Measurements from ENCODE around the gene HES5.
A peak's percentile ranks its signal among the peaks of the same experiment; 100 is the strongest.

HES5 gene

GRCh38 chr1:2526824-2527555 is 3.1 kb downstream of the HES5 start:
- no peak overlapping the region for H3K9ac ChIP-seq (ENCODE audit: low read length)
- H3K27me3 ChIP-seq (ENCODE audit: low read length): no peaks in the 10 kb centered on the region
- TF ChIP-seq CTCF (IDR thresholded peaks at IDR 0.05; ENCODE audit: insufficient read depth, low read length, poor library complexity, severe bottlenecking) (no peak), EZH2phosphoT487 (conservative IDR thresholded peaks at IDR 0.05; ENCODE audit: low read length) (no peak)
- H3K27ac ChIP-seq (ENCODE audit: low read depth, low read length): no peak overlapping the region
- H4K20me1 ChIP-seq (ENCODE audit: low read depth, low read length): 0 out of 2 replicates have a peak, but pooled peaks cover 2% of the 10 kb centered on the region
- H3K4me3 ChIP-seq (ENCODE audit: insufficient read depth, low read length, poor library complexity, severe bottlenecking): no peak overlapping the region
- no peaks in the 10 kb centered on the region for H3K9me3 ChIP-seq (ENCODE audit: insufficient read depth, low read length)
- H2AFZ ChIP-seq (ENCODE audit: low read depth, low read length, severe bottlenecking): no peak overlapping the region
- no peaks in the 10 kb centered on the region for H3K36me3 ChIP-seq (ENCODE audit: low read length)
- H3K9me2 ChIP-seq (replicated peaks; ENCODE audit: insufficient read depth, low read length): no peaks in the 10 kb centered on the region
- peaks cover 39% of the 10 kb centered on the region for H3K79me2 ChIP-seq (ENCODE audit: insufficient read depth, low read length)
- no peaks in the 10 kb centered on the region for H3F3A ChIP-seq (ENCODE audit: insufficient read depth)
- peak overlapping the region; percentile 36 for H3K4me2 ChIP-seq (ENCODE audit: low read depth, low read length, poor library complexity, severe bottlenecking)

- no peaks in the 10 kb centered on the region for H3K27me3 ChIP-seq (ENCODE audit: low read length)
- no peak within 1 kb of the TSS for H2AFZ ChIP-seq (ENCODE audit: low read depth, low read length, severe bottlenecking)
- H3K36me3 ChIP-seq (ENCODE audit: low read length): no peaks in the 10 kb centered on the region
- peak within 1 kb of the TSS; percentile 69 for H3K4me2 ChIP-seq (ENCODE audit: low read depth, low read length, poor library complexity, severe bottlenecking)
- no peaks in the 10 kb centered on the region for H3F3A ChIP-seq (ENCODE audit: insufficient read depth)
- H3K9me2 ChIP-seq (replicated peaks; ENCODE audit: insufficient read depth, low read length): no peaks in the 10 kb centered on the region
- H3K9me3 ChIP-seq (ENCODE audit: insufficient read depth, low read length): no peaks in the 10 kb centered on the region
- H3K9ac ChIP-seq (ENCODE audit: low read length): peak within 1 kb of the TSS; percentile 78
- 0 out of 2 replicates have a peak, but pooled peaks cover 2% of the 10 kb centered on the region for H4K20me1 ChIP-seq (ENCODE audit: low read depth, low read length)
- no peak for TF ChIP-seq CTCF (IDR thresholded peaks at IDR 0.05; ENCODE audit: insufficient read depth, low read length, poor library complexity, severe bottlenecking)
- TF ChIP-seq EZH2phosphoT487 (conservative IDR thresholded peaks at IDR 0.05; ENCODE audit: low read length): no peak
- peak within 1 kb of the TSS; percentile 75 for H3K4me3 ChIP-seq (ENCODE audit: insufficient read depth, low read length, poor library complexity, severe bottlenecking)
- peak within 1 kb of the TSS; percentile 40; the same call in 1 of the 2 replicates for H3K27ac ChIP-seq (ENCODE audit: low read depth, low read length)
- H3K79me2 ChIP-seq (ENCODE audit: insufficient read depth, low read length): peaks cover 39% of the 10 kb centered on the region
Observed at GRCh38 chr1:2525920-2526823, 3.9 kb downstream of the HES5 start, which contains the start of gene PANK4. TSS of gene PANK4 (minus strand) at chr1:2526596. CDS start at chr1:2526587, 9 bp downstream.

- peaks cover 39% of the 10 kb centered on the region for H3K79me2 ChIP-seq (ENCODE audit: insufficient read depth, low read length)
- no peak overlapping the region for H2AFZ ChIP-seq (ENCODE audit: low read depth, low read length, severe bottlenecking)
- 0 out of 2 replicates have a peak, but pooled peaks cover 2% of the 10 kb centered on the region for H4K20me1 ChIP-seq (ENCODE audit: low read depth, low read length)
Observed at GRCh38 chr1:2525572-2525919, 4.5 kb downstream of the HES5 start.

More at GRCh38 chr1:2525572-2525919, 4.5 kb downstream of the HES5 start:
- Histone ChIP-seq H3K4me3 (ENCODE audit: insufficient read depth, low read length, poor library complexity, severe bottlenecking) (peak overlapping the region; percentile 75), H3K9me2 (replicated peaks; ENCODE audit: insufficient read depth, low read length) (no peaks in the 10 kb centered on the region), H3K27ac (ENCODE audit: low read depth, low read length) (no peak overlapping the region), H3F3A (ENCODE audit: insufficient read depth) (no peaks in the 10 kb centered on the region), H3K9me3 (ENCODE audit: insufficient read depth, low read length) (no peaks in the 10 kb centered on the region), H3K9ac (ENCODE audit: low read length) (peak overlapping the region; percentile 78), H3K36me3 (ENCODE audit: low read length) (no peaks in the 10 kb centered on the region), H3K4me2 (ENCODE audit: low read depth, low read length, poor library complexity, severe bottlenecking) (peak overlapping the region; percentile 69), H3K27me3 (ENCODE audit: low read length) (no peaks in the 10 kb centered on the region)
- TF ChIP-seq CTCF (IDR thresholded peaks at IDR 0.05; ENCODE audit: insufficient read depth, low read length, poor library complexity, severe bottlenecking): no peak
- TF ChIP-seq EZH2phosphoT487 (conservative IDR thresholded peaks at IDR 0.05; ENCODE audit: low read length): no peak

All from SU-DHL-6 (cell line).